ENCODE measurements around the gene CACNG1. TPM values are rescaled to one million over a fixed set of nuclear protein-coding genes. Genes with fewer than 3 reads are reported as not detected.

The CACNG1 gene
- total and polyA plus RNA-seq, 4 donors: not detected

- TF ChIP-seq CTCF (IDR thresholded peaks at IDR 0.05; ENCODE audit: low read depth, low read length, missing input control) (no peak), YY1 (IDR thresholded peaks at IDR 0.05) (no peak), JUND (IDR thresholded peaks at IDR 0.05) (no peak), FOXA2 (IDR thresholded peaks at IDR 0.05) (no peak), ATF3 (IDR thresholded peaks at IDR 0.05) (no peak), MAX (IDR thresholded peaks at IDR 0.05) (no peak)
These were observed 7.5 kb downstream of the CACNG1 start (continued) for GRCh38 chr17:67051837-67052236.

GRCh38 chr17:67052720-67053437 is 8.5 kb downstream of the CACNG1 start:
- Histone ChIP-seq H3K4me3 (ENCODE audit: low read depth in 1 of 3, low read length in 3 of 3) (no peak overlapping the region), H3K27ac (ENCODE audit: low read depth in 1 of 2, low read length in 2 of 2) (no peak overlapping the region), H3K9me3 (ENCODE audit: control insufficient read depth in 4 of 4, low read length in 3 of 4) (peaks cover 0 to 9% (median 3%) of the 10 kb centered on the region in 4 donors), H3K36me3 (ENCODE audit: control insufficient read depth in 4 of 4, insufficient read depth in 3 of 4, low read depth in 1 of 4, low read length in 3 of 4) (no peaks in the 10 kb centered on the region), H3K9ac (ENCODE audit: low read depth in 1 of 2, low read length in 2 of 2) (no peak overlapping the region), H3K4me1 (ENCODE audit: control insufficient read depth in 4 of 4, insufficient read depth in 4 of 4, low read length in 3 of 4) (no peaks in the 10 kb centered on the region), H3K27me3 (ENCODE audit: control insufficient read depth in 4 of 4, insufficient read depth in 4 of 4, low read length in 3 of 4) (no peaks in the 10 kb centered on the region)
- TF ChIP-seq ZBTB33 (IDR thresholded peaks at IDR 0.05): no peak
- TF ChIP-seq GABPA (IDR thresholded peaks at IDR 0.05 in 1 of 2, conservative IDR thresholded peaks at IDR 0.05 in 1 of 2): no peak
- WGBS: 94% methylated on average over 9 of the region's 9 CpGs
- DNase-seq (ENCODE audit: low spot score): no peak

GRCh38 chr17:67053438-67054000 is 9.2 kb downstream of the CACNG1 start:
- WGBS: 90% methylated on average over 9 of the region's 9 CpGs
- peaks cover 0 to 9% (median 3%) of the 10 kb centered on the region in 4 donors for H3K9me3 ChIP-seq (ENCODE audit: control insufficient read depth in 4 of 4, low read length in 3 of 4)
- H3K4me3 ChIP-seq (ENCODE audit: low read depth in 1 of 3, low read length in 3 of 3): no peak overlapping the region
- TF ChIP-seq HNF4G (IDR thresholded peaks at IDR 0.05): no peak
- no peak for TF ChIP-seq ZBTB33 (IDR thresholded peaks at IDR 0.05)
- no peak for TF ChIP-seq ATF3 (IDR thresholded peaks at IDR 0.05)
- TF ChIP-seq FOXA1 (IDR thresholded peaks at IDR 0.05): no peak
- no peak for TF ChIP-seq NR2F2 (IDR thresholded peaks at IDR 0.05)
- no peak for TF ChIP-seq YY1 (IDR thresholded peaks at IDR 0.05)
- TF ChIP-seq RAD21 (IDR thresholded peaks at IDR 0.05): no peak
- no peak overlapping the region for H3K9ac ChIP-seq (ENCODE audit: low read depth in 1 of 2, low read length in 2 of 2)
- H3K4me1 ChIP-seq (ENCODE audit: control insufficient read depth in 4 of 4, insufficient read depth in 4 of 4, low read length in 3 of 4): no peaks in the 10 kb centered on the region
- no peak for DNase-seq (ENCODE audit: low spot score)
- H3K27ac ChIP-seq (ENCODE audit: low read depth in 1 of 2, low read length in 2 of 2): no peak overlapping the region
- H3K36me3 ChIP-seq (ENCODE audit: control insufficient read depth in 4 of 4, insufficient read depth in 3 of 4, low read depth in 1 of 4, low read length in 3 of 4): no peaks in the 10 kb centered on the region
- H3K27me3 ChIP-seq (ENCODE audit: control insufficient read depth in 4 of 4, insufficient read depth in 4 of 4, low read length in 3 of 4): no peaks in the 10 kb centered on the region

All from liver (tissue), 9 donors.